ENCODE data around the gene ZKSCAN1. TPM values are rescaled to one million over a fixed set of nuclear protein-coding genes. Genes with fewer than 3 reads are reported as not detected.
"Not testable (repeated sequence)": the region's sequence is repeated elsewhere in the genome, so short reads cannot be mapped to it uniquely, and the experiment has no call there.

The ZKSCAN1 gene
- total RNA-seq, 1 experiment from 2014 or later, result 13.6 TPM

DNA sequence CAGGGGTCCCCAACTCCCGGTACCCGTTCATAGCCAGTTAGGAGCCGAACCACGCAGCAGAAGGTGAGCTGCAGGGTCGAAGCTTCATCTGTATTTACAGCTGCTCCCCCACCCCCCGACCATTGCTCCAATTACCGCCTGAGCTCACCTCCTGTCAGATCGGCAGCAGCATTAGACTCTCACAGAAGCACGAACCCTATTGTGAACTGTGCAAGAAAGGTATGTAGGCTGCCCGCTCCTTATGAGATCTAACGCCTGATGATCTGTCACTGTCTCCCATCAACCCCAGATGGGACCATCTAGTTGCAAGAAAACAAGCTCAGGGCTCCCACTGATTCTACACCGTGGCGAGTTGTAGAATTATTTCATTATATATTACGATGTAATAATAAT lies 24.9 kb upstream of the ZKSCAN1 start:
- peaks cover 5% of the 10 kb centered on the region; the same call in 1 of the 2 replicates for H3K27me3 ChIP-seq (ENCODE audit: low read length)
- BruUV-seq (replicated peaks), result no TSS peak
- H3K27ac ChIP-seq (ENCODE audit: low read length), result no peak overlapping the region
- POLR2A ChIA-PET (ENCODE audit: unreplicated experiment), result no interaction called here
- no peaks in the 10 kb centered on the region for H3K79me2 ChIP-seq (ENCODE audit: low read length)
- H3K9me3 ChIP-seq (ENCODE audit: low read length), result no peaks in the 10 kb centered on the region
- no peaks in the 10 kb centered on the region for H3K9me2 ChIP-seq (replicated peaks; ENCODE audit: low read length)
- intact Hi-C loops (cut with micrococcal nuclease), result loop anchor here (1.0 to 2.0 kb wide), 2 partner anchors 62 to 77 kb away; partner anchors contain the start of gene GJC3
- ATAC-seq, result no peak
- no peak overlapping the region for H2AFZ ChIP-seq (ENCODE audit: low read length)
- peak overlapping the region; percentile 40 for H3K4me2 ChIP-seq (ENCODE audit: low read length)
- TF ChIP-seq EZH2 (IDR thresholded peaks at IDR 0.05; ENCODE audit: low read length, unreplicated experiment) (no peak), EZH2phosphoT487 (IDR thresholded peaks at IDR 0.05; ENCODE audit: borderline replicate concordance, low read length) (no peak)
- TF ChIP-seq, protein P1, sequence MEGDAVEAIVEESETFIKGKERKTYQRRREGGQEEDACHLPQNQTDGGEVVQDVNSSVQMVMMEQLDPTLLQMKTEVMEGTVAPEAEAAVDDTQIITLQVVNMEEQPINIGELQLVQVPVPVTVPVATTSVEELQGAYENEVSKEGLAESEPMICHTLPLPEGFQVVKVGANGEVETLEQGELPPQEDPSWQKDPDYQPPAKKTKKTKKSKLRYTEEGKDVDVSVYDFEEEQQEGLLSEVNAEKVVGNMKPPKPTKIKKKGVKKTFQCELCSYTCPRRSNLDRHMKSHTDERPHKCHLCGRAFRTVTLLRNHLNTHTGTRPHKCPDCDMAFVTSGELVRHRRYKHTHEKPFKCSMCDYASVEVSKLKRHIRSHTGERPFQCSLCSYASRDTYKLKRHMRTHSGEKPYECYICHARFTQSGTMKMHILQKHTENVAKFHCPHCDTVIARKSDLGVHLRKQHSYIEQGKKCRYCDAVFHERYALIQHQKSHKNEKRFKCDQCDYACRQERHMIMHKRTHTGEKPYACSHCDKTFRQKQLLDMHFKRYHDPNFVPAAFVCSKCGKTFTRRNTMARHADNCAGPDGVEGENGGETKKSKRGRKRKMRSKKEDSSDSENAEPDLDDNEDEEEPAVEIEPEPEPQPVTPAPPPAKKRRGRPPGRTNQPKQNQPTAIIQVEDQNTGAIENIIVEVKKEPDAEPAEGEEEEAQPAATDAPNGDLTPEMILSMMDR (conservative IDR thresholded peaks at IDR 0.05; ENCODE audit: low read depth, low read length), result no peak
- CTCF ChIA-PET, result interaction anchor here (0.8 to 2.2 kb wide), 2 partner anchors 71 to 77 kb away, joined by 6 to 8 read pairs; partner anchors contain the start of gene TRIM4
- H3K36me3 ChIP-seq (ENCODE audit: low read depth, low read length), result no peaks in the 10 kb centered on the region
- no peaks in the 10 kb centered on the region for H3F3A ChIP-seq (ENCODE audit: low read length, unreplicated experiment)
- H3K4me1 ChIP-seq (ENCODE audit: insufficient read depth, low read length), result 0 out of 2 replicates have a peak, but pooled peaks cover 5% of the 10 kb centered on the region
- no peak overlapping the region for H3K9ac ChIP-seq (ENCODE audit: low read length)
- H4K20me1 ChIP-seq (ENCODE audit: low read length), result no peaks in the 10 kb centered on the region
- no peak overlapping the region; the same call in 1 of the 2 replicates for H3K4me3 ChIP-seq (ENCODE audit: low read length)
- DNase-seq, result no peak

DNA sequence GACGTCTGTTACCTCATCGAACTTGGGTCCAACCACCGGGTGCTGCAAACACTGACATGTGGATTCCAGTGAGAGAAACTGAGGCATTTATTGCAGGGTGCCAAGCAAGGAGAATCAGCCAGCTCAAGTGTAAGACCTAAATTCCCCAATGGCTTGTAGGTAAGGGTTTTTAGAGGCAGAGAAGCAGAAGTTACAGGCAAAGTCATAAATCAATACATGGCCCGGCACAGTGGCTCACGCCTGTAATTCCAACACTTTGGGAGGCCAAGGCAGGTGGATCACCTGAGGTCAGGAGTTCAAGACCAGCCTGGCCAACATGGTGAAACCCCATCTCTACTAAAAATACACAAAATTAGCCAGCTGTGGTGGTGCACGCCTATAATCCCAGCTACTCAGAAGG lies 23.9 kb upstream of the ZKSCAN1 start:
- CTCF ChIA-PET, result interaction anchor here (0.7 to 2.2 kb wide), 2 partner anchors 78 to 147 kb away, joined by 5 to 8 read pairs; no protein-coding TSS in a partner anchor
- Histone ChIP-seq H2AFZ (ENCODE audit: low read length) (0 out of 2 replicates have a peak overlapping the region, but pooled peaks have one; percentile 38), H3K4me2 (ENCODE audit: low read length) (peak overlapping the region; percentile 40; the same call in 1 of the 2 replicates), H3K4me3 (ENCODE audit: low read length) (0 out of 2 replicates have a peak overlapping the region, but pooled peaks have one; percentile 20)
- H3K4me1 ChIP-seq (ENCODE audit: insufficient read depth, low read length); H3K9me3 ChIP-seq (ENCODE audit: low read length); H3K27me3 ChIP-seq (ENCODE audit: low read length); H3K9me2 ChIP-seq (replicated peaks; ENCODE audit: low read length); H3K27ac ChIP-seq (ENCODE audit: low read length); H3K9ac ChIP-seq (ENCODE audit: low read length); H3K79me2 ChIP-seq (ENCODE audit: low read length); ATAC-seq; POLR2A ChIA-PET (ENCODE audit: unreplicated experiment); H4K20me1 ChIP-seq (ENCODE audit: low read length); H3F3A ChIP-seq (ENCODE audit: low read length, unreplicated experiment); H3K36me3 ChIP-seq (ENCODE audit: low read depth, low read length); BruUV-seq (replicated peaks): not testable (repeated sequence)
- intact Hi-C loops (cut with micrococcal nuclease), result loop anchor here (2.0 kb wide), 1 partner anchor 63 kb away; the partner anchor contains the start of gene GJC3
- peak; percentile 15 for DNase-seq

DNA sequence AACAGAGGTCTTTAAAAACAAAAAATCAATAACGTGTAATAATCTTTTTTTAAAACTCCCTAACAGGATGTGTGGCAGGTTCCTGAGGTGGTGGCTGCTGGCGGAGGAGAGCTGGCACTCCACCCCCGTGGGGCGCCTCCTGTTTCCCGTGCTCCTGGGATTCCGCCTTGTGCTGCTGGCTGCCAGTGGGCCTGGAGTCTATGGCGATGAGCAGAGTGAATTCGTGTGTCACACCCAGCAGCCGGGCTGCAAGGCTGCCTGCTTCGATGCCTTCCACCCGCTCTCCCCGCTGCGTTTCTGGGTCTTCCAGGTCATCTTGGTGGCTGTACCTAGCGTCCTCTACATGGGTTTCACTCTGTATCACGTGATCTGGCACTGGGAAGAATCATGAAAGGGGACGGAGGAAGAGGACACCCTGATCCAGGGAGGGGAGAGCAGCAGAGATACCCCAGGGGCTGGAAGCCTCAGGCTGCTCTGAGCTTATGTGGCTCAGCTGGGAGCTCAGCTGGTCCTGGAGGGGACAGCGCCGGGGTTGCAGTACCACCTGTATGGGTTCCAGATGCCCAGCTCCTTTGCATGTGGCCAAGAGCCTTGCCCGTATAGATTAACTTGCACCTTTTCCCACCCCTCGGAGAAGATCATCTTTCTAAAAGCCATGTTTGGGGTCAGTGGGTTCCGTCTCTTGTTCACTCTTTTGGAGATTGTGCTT lies 22.9 kb upstream of the ZKSCAN1 start:
- Histone ChIP-seq H3K79me2 (ENCODE audit: low read length) (no peaks in the 10 kb centered on the region), H3K4me3 (ENCODE audit: low read length) (no peak overlapping the region), H3K36me3 (ENCODE audit: low read depth, low read length) (no peaks in the 10 kb centered on the region), H3K9me2 (replicated peaks; ENCODE audit: low read length) (no peaks in the 10 kb centered on the region), H2AFZ (ENCODE audit: low read length) (no peak overlapping the region), H3F3A (ENCODE audit: low read length, unreplicated experiment) (no peaks in the 10 kb centered on the region), H3K9ac (ENCODE audit: low read length) (no peak overlapping the region), H3K9me3 (ENCODE audit: low read length) (no peaks in the 10 kb centered on the region), H4K20me1 (ENCODE audit: low read length) (no peaks in the 10 kb centered on the region), H3K4me1 (ENCODE audit: insufficient read depth, low read length) (0 out of 2 replicates have a peak, but pooled peaks cover 5% of the 10 kb centered on the region), H3K27me3 (ENCODE audit: low read length) (0 out of 2 replicates have a peak, but pooled peaks cover 4% of the 10 kb centered on the region), H3K4me2 (ENCODE audit: low read length) (no peak overlapping the region), H3K27ac (ENCODE audit: low read length) (no peak overlapping the region)
- ChIA-PET POLR2A (ENCODE audit: unreplicated experiment) (no interaction called here), CTCF (no interaction called here)
- DNase-seq, result no peak
- no peak for ATAC-seq
- intact Hi-C loops (cut with micrococcal nuclease), result no loop called here
- TF ChIP-seq EZH2 (IDR thresholded peaks at IDR 0.05; ENCODE audit: low read length, unreplicated experiment) (no peak), EZH2phosphoT487 (IDR thresholded peaks at IDR 0.05; ENCODE audit: borderline replicate concordance, low read length) (no peak)
- TF ChIP-seq, protein P1 (conservative IDR thresholded peaks at IDR 0.05; ENCODE audit: low read depth, low read length), result no peak
- no TSS peak for BruUV-seq (replicated peaks)

All from PC-3 (cell line).